GM23338 (cell line): ENCODE data around the gene U2AF1L4. TPM values are rescaled to one million over a fixed set of nuclear protein-coding genes. Genes with fewer than 3 reads are reported as not detected.

Source experiments
- ATAC-seq: fragments of 200-7000 bp; cut with Tn5 transposase; 3 replicates; pipeline ENCODE4 v1.9.1; 2020
- DNase-seq: peaks from one replicate; pipeline ENCODE4 v3.0.0-alpha.2; 2015; ENCODE audit warnings: low spot score
- H2AFZ ChIP-seq: fragments of 200-600 bp; sonication (generic); 2 replicates; pipeline ENCODE4 v1.8.0; 2016; ENCODE audit warnings: antibody characterized with exemption, mild to moderate bottlenecking, moderate library complexity
- H3F3A ChIP-seq: fragments of 200-600 bp; sonication (generic); replicated peaks from 2 replicates; pipeline ENCODE4 v1.8.0; 2017; ENCODE audit warnings: antibody characterized with exemption, mixed run types, low read depth
- H3K27ac ChIP-seq: fragments of 200-600 bp; sonication (generic); 2 replicates; pipeline ENCODE4 v1.6.1; 2016; ENCODE audit warnings: low read depth
- H3K27me3 ChIP-seq: fragments of 200-600 bp; sonication (generic); 2 replicates; pipeline ENCODE4 v1.8.0; 2016; ENCODE audit warnings: mild to moderate bottlenecking, mixed run types, moderate library complexity; ENCODE audit not compliant: insufficient read depth
- H3K36me3 ChIP-seq: fragments of 200-600 bp; sonication (generic); 2 replicates; pipeline ENCODE4 v1.8.0; 2016; ENCODE audit warnings: mild to moderate bottlenecking; ENCODE audit not compliant: insufficient read depth
- H3K4me1 ChIP-seq: fragments of 200-600 bp; sonication (generic); 2 replicates; pipeline ENCODE4 v1.8.0; 2016; ENCODE audit warnings: mild to moderate bottlenecking, moderate library complexity; ENCODE audit not compliant: insufficient read depth
- H3K4me2 ChIP-seq: fragments of 200-600 bp; sonication (generic); 2 replicates; pipeline ENCODE4 v1.7.1; 2017; ENCODE audit warnings: mixed run types
- H3K4me3 ChIP-seq: fragments of 200-600 bp; sonication (generic); 2 replicates; pipeline ENCODE4 v1.6.1; 2016; ENCODE audit warnings: mixed run types
- H3K79me2 ChIP-seq: fragments of 200-600 bp; sonication (generic); replicated peaks from 2 replicates; pipeline ENCODE4 v1.8.0; 2017; ENCODE audit warnings: mild to moderate bottlenecking; ENCODE audit not compliant: insufficient read depth
- H3K9me2 ChIP-seq: fragments of 200-600 bp; sonication (generic); 2 replicates; pipeline ENCODE4 v1.8.0; 2017; ENCODE audit not compliant: insufficient read depth
- H4K20me1 ChIP-seq: fragments of 200-600 bp; sonication (generic); replicated peaks from 2 replicates; pipeline ENCODE4 v1.8.0; 2017; ENCODE audit warnings: mild to moderate bottlenecking; ENCODE audit not compliant: insufficient read depth
- H3K27ac Mint-ChIP-seq: 2 replicates; pipeline ENCODE4 v1.8.0; 2020; ENCODE audit warnings: inconsistent platforms, mild to moderate bottlenecking, moderate library complexity, mixed read lengths
- H3K27me3 Mint-ChIP-seq: 3 replicates; pipeline ENCODE4 v1.8.0; 2022; ENCODE audit warnings: low read depth, mild to moderate bottlenecking, moderate library complexity, mixed read lengths, inconsistent platforms; ENCODE audit not compliant: insufficient read depth, poor library complexity
- H3K36me3 Mint-ChIP-seq: 3 replicates; pipeline ENCODE4 v1.8.0; 2021; ENCODE audit warnings: low read depth, mild to moderate bottlenecking, inconsistent platforms, moderate library complexity, mixed read lengths
- H3K4me1 Mint-ChIP-seq: 3 replicates; pipeline ENCODE4 v1.8.0; 2020; ENCODE audit warnings: mild to moderate bottlenecking, inconsistent platforms, mixed read lengths
- H3K4me3 Mint-ChIP-seq: 3 replicates; pipeline ENCODE4 v1.8.0; 2021; ENCODE audit warnings: moderate library complexity, mild to moderate bottlenecking, inconsistent platforms, mixed read lengths
- H3K9me3 Mint-ChIP-seq: 3 replicates; pipeline ENCODE4 v1.8.0; 2020; ENCODE audit warnings: moderate library complexity, mild to moderate bottlenecking, inconsistent platforms, mixed read lengths
- CREB1 ChIP-seq: fragments of 250-450 bp; sonication (Bioruptor Pico); IDR thresholded peaks from 2 replicates; pipeline ENCODE4 v1.5.0; 2020; ENCODE audit warnings: low read depth, mild to moderate bottlenecking, moderate library complexity
- CTCF ChIP-seq, 2 experiments: fragments of 200-600 bp in 1 of 2; sonication (generic) in 1 of 2; conservative IDR thresholded peaks; 2 replicates each; pipeline versions ENCODE4 v1.5.1 to v1.6.1; 2016 to 2017; ENCODE audit warnings: antibody characterized with exemption in 2 of 2, low read depth in 2 of 2, mild to moderate bottlenecking in 2 of 2, moderate library complexity in 1 of 2
- ETS1 ChIP-seq: IDR thresholded peaks from 2 replicates; pipeline ENCODE4 v1.6.1; 2016; ENCODE audit warnings: antibody characterized with exemption
- EZH2 ChIP-seq: fragments of 200-600 bp; sonication (generic); IDR thresholded peaks from one replicate; pipeline ENCODE4 v1.8.0; 2017; ENCODE audit warnings: antibody characterized with exemption, mild to moderate bottlenecking, low read depth; ENCODE audit not compliant: unreplicated experiment
- EZH2phosphoT487 ChIP-seq: fragments of 200-600 bp; sonication (generic); IDR thresholded peaks from one replicate; pipeline ENCODE4 v1.8.1; 2018; ENCODE audit warnings: antibody characterized with exemption; ENCODE audit not compliant: unreplicated experiment
- JUNB ChIP-seq: IDR thresholded peaks from one replicate; pipeline ENCODE4 v1.6.1; 2016; ENCODE audit warnings: antibody characterized with exemption; ENCODE audit not compliant: unreplicated experiment
- NANOG ChIP-seq: IDR thresholded peaks from 2 replicates; pipeline ENCODE4 v1.6.1; 2016; ENCODE audit warnings: antibody characterized with exemption, borderline replicate concordance
- POLR2AphosphoS5 ChIP-seq: IDR thresholded peaks from 2 replicates; pipeline ENCODE4 v1.6.1; 2016; ENCODE audit warnings: antibody characterized with exemption, low read depth
- REST ChIP-seq: IDR thresholded peaks from one replicate; pipeline ENCODE4 v1.6.1; 2018; ENCODE audit warnings: antibody characterized with exemption; ENCODE audit not compliant: unreplicated experiment
- STAT1 ChIP-seq: IDR thresholded peaks from one replicate; pipeline ENCODE4 v1.6.1; 2016; ENCODE audit warnings: antibody characterized with exemption; ENCODE audit not compliant: unreplicated experiment
- ZNF114 ChIP-seq: fragments of 250-450 bp; sonication (Bioruptor Pico); IDR thresholded peaks from 2 replicates; pipeline ENCODE4 v1.5.0; 2020; ENCODE audit warnings: mild to moderate bottlenecking, moderate library complexity
- ZNF462 ChIP-seq: fragments of 250-450 bp; sonication (Bioruptor Pico); IDR thresholded peaks from 2 replicates; pipeline ENCODE4 v1.5.0; 2020; ENCODE audit warnings: mild to moderate bottlenecking, moderate library complexity
- polyA plus RNA-seq: library from polyadenylated mRNA; unstranded; fragments of >200 nt; fragmentation: Nextera tagmentation; extraction: Ambion mirVana; gene quantifications from 2 replicates; pipeline ENCODE4 v1.2.1, GENCODE V29; 2016
- total RNA-seq: library from RNA; depleted of rRNA; stranded (reverse); fragments of >200 nt; shearing (Covaris generic); gene quantifications from 2 replicates; pipeline ENCODE4 v1.2.3, GENCODE V29; 2014

The U2AF1L4 gene
- total and polyA plus RNA-seq, 2 experiments from 2014 or later: 13.1 to 23.7 TPM

GRCh38 chr19:35723671-35724070 lies 21.5 kb downstream of the U2AF1L4 start (continued):
- TF ChIP-seq CTCF (conservative IDR thresholded peaks at IDR 0.05; ENCODE audit: low read depth in 2 of 2) (no peak), EZH2 (no peak), EZH2phosphoT487 (no peak), ETS1 (no peak), POLR2AphosphoS5 (no peak), JUNB (no peak), REST (no peak), STAT1 (no peak), ZNF114 (CRISPR knock-in tag) (no peak), CREB1 (CRISPR knock-in tag) (no peak)

GRCh38 chr19:35722897-35723296 lies 22.3 kb downstream of the U2AF1L4 start:
- Histone ChIP-seq H2AFZ (no peak overlapping the region), H3K36me3 (peaks cover 23% of the 10 kb centered on the region; the same call in 1 of the 2 replicates), H3K4me3 (no peak overlapping the region), H3F3A (no peaks in the 10 kb centered on the region), H3K27ac (no peak overlapping the region), H3K4me2 (no peak overlapping the region), H3K27me3 (no peaks in the 10 kb centered on the region), H4K20me1 (peaks cover 11% of the 10 kb centered on the region), H3K9me2 (no peaks in the 10 kb centered on the region), H3K79me2 (peaks cover 21% of the 10 kb centered on the region), H3K4me1 (peaks cover 9% of the 10 kb centered on the region)
- Mint-ChIP-seq H3K27ac (no peak overlapping the region), H3K36me3 (peaks cover 67% of the 10 kb centered on the region), H3K4me3 (no peak overlapping the region), H3K4me1 (peaks cover 9% of the 10 kb centered on the region), H3K9me3 (no peaks in the 10 kb centered on the region; the same call in 2 of the 3 replicates), H3K27me3 (peaks cover 20% of the 10 kb centered on the region)
- no peak for ATAC-seq
- DNase-seq: no peak
- TF ChIP-seq NANOG (no peak), STAT1 (no peak), ZNF462 (no peak), EZH2 (no peak)
